Myocyte (in vitro differentiated cells): ENCODE data around the gene ANKRD13A. TPM values are rescaled to one million over a fixed set of nuclear protein-coding genes. Genes with fewer than 3 reads are reported as not detected.
"Not testable (repeated sequence)": the region's sequence is repeated elsewhere in the genome, so short reads cannot be mapped to it uniquely, and the experiment has no call there.

Experiments
- DNase-seq: peaks from one replicate; pipeline ENCODE4 v3.0.0-alpha.2; 2012; ENCODE audit warnings: low read depth
- total RNA-seq: library from RNA; depleted of rRNA; stranded (reverse); fragments of >200 nt; gene quantifications from 2 replicates; pipeline ENCODE4 v1.2.3, GENCODE V29; 2014

ANKRD13A gene
- total RNA-seq, 1 donor from 2014 or later: 66.6 TPM

- no peak for DNase-seq
Measured at GRCh38 chr12:110077800-110078199, 78.6 kb downstream of the ANKRD13A start.

GRCh38 chr12:110079477-110080400 lies 80.5 kb downstream of the ANKRD13A start:
- DNase-seq: no peak

GRCh38 chr12:110080410-110080809 lies 81.2 kb downstream of the ANKRD13A start:
- no peak for DNase-seq

GRCh38 chr12:110084314-110085015 lies 85.2 kb downstream of the ANKRD13A start:
- DNase-seq: no peak

GRCh38 chr12:110088216-110088615 lies 89.0 kb downstream of the ANKRD13A start:
- not testable (repeated sequence) for DNase-seq

GRCh38 chr12:110088936-110089335 lies 89.7 kb downstream of the ANKRD13A start:
- no peak for DNase-seq

Other genes starting within 250 kb of the ANKRD13A start
- gene TRPV4, start 166.0 kb upstream of the ANKRD13A start, total RNA-seq: 0.08 and 0.31 TPM in 2 replicates
- 31.1 and 42.8 TPM in 2 replicates for gene GLTP, start 118.9 kb upstream of the ANKRD13A start, total RNA-seq
- gene TCHP, start 99.2 kb upstream of the ANKRD13A start, total RNA-seq: 11.7 and 14.2 TPM in 2 replicates
- 26.7 and 34.2 TPM in 2 replicates for gene GIT2, start 3.1 kb upstream of the ANKRD13A start, total RNA-seq
- gene C12orf76, start 49.1 kb downstream of the ANKRD13A start, total RNA-seq: 10.7 and 11.8 TPM in 2 replicates
- gene IFT81, start 124.9 kb downstream of the ANKRD13A start, total RNA-seq: 11.5 and 17.7 TPM in 2 replicates